GM21723 (cell line): ENCODE data around the gene LRRC58.
"Not testable (repeated sequence)": the region's sequence is repeated elsewhere in the genome, so short reads cannot be mapped to it uniquely, and the experiment has no call there.

Source experiments
- ATAC-seq: cut with Tn5 transposase; IDR thresholded peaks from one replicate; pipeline ENCODE4 v1.9.1; 2021; ENCODE audit warnings: mild to moderate bottlenecking, moderate library complexity; ENCODE audit not compliant: unreplicated experiment

LRRC58 gene

DNA sequence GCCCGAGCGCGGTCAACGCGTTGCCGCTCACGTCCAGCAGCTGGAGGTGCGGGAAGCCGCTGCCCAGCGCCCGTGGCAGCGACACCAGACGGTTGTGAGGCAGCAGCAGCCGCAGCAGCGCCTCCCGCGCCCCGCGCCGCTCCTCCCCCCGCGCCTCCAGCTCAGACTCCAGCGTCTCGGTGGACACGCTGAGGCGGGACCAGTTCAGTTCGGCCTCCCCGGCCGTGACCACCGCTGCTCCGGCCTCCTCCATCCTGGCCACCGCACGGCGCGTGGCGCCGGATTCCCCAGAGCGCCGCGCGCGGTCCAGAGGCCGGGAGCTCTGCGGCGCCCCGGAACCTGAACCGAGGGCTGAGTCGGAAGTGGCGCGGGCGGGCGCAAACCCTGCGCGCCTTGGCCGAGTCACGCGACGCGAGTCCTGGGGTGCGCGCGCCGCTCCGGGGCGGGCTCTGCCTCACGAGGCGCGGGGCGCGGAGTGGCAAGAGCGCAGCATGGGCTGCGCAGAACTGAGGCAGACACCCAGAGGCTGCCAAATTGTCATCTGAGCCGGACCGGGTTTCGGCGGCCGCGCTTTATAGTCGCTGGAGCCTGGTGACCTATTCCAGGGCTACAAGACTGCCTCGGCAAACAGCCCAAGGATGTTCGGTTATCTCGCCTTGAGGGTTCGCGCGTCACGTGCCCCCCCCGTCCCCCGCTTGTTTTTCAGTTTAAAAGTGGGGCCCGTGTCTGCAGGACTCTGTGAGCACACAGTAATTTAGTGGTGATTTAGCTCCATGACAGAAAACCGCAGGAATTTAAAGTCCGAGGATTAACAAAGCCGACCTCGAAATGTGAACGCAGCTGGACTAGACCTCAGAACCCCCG is at the start of gene LRRC58:
Gene LRRC58 (minus strand): TSS at position 364 of the 864 bp plus-strand sequence. CDS start 111 bp downstream, at position 253.
- ATAC-seq: peak; percentile 90

DNA sequence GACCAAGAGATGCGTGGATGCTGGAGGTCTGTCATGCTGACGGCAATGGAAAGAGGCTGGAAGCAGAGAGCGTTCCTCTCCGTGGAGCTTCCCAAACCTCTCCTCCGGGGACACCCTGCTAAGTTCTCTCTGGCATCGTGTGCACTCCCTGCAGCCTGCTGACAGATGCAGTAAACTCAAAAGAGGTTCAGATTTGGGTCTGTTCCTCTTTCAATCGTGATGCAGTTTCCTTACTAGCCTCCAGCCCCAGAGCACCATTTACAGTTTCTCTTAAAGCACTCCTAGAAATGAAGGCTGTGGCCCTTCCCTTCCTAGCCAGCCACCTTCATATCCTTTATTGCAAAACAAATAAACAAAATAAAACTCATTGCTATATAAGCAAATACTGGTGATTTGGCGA is 47.3 kb upstream of the LRRC58 start:
- ATAC-seq: no peak

DNA sequence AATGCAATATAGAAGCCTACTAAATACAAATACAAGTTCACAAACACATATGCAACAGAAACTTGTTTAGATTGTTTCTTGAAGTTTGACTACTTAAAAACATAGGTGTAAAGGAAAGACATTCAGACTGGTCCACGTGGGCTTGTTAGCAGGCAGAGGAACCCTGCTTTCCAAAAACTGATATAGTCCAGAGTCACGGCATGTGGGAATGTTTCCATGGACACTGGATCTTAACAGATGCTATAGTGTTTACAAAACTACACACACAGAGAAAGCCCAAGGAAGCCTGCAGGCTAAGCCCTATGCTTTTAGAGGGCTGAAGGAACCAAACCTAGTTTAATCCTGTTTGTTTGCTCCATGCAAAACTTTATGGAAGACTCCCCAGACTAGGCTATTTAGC is 45.2 kb upstream of the LRRC58 start:
- no peak for ATAC-seq

DNA sequence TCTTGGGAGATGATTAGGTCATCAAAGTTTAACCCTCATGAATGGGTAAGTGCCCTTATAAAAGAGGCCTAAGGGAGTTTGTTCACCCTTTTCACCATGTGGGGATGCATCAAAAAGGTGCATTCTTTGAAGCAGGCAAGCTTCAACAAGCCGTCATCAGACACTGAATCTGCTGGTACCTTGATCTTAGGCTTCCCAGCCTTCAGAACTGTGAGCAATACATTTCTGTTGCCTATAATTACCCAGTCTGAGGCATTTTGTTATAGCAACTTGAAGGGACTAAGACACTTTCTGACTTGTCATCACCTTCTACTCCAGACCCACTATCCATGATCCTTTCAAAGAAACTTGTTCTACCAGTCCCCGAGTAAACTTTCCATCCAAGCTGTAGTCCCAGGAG is 44.6 kb upstream of the LRRC58 start:
- ATAC-seq: no peak

DNA sequence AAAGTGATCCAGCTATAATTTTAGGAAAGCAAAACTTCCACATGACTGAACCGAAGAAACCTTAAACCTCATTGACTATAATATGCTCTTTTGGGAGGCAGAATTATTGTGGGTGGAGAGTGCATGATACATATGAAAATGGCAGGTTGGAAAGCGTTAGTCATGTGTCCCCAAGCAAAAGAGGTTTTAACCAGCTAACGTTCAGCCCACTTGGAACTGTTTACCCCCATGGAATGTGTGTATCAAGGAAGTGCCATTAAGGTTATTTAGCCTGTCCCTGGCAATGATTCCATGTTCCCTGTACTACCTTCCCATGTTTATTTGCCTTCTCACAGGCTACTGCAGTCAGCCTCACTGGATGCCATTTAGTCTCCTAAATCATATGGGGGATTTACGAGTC is 44.1 kb upstream of the LRRC58 start:
- no peak for ATAC-seq

DNA sequence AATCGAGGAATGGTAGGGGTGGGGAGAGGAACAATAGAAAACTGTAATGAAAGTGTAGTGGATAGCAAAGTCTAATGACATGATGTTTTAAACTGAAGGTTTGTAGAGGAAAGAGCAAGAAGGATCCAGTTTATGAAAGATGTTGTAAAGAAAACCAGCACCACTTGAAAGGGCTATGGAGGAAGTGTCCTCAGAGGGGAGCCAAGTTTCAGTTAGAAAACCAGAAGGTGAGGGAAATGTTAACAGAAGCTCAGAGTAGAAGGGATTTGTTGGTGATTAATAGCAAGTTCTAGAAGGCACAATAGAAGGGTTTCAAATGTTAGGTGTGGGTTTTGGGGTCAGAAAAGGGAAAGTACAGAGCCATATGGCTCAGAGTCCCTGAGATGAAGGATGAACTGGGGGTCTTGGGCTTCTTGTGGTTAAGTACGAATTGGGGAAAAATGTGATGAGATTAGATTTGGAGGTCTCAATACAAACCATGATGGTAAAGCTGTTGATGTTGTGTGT is 33.8 kb upstream of the LRRC58 start:
- no peak for ATAC-seq

DNA sequence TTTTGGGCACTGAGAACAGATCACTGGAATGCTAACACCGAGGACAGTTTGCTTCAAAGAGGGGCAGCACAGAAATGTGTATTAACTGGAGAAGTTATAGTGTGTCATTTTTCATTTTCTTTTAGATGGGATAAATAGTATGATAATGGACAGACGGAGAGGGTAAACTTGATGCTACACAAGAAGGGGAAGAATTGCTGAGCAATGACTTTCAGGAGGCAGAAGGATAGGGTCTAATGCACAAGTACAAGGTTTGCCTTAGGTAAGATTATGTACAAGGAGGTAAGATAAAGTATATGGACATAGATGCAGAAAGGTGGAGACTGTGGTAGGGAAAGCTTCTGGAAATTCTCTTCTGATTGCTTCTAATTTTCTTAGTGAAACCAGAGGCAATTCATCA is 32.3 kb upstream of the LRRC58 start:
- ATAC-seq: no peak

DNA sequence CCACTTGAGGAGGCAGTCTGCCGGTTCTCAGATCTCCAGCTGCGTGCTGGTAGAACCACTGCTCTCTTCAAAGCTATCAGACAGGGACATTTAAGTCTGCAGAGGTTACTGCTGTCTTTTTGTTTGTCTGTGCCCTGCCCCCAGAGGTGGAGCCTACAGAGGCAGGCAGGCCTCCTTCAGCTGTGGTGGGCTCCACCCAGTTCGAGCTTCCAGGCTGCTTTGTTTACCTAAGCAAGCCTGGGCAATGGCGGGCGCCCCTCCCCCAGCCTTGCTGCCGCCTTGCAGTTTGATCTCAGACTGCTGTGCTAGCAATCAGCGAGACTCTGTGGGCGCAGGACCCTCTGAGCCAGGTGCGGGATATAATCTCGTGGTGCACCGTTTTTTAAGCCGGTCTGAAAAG is 28.8 kb upstream of the LRRC58 start:
- ATAC-seq: not testable (repeated sequence)

DNA sequence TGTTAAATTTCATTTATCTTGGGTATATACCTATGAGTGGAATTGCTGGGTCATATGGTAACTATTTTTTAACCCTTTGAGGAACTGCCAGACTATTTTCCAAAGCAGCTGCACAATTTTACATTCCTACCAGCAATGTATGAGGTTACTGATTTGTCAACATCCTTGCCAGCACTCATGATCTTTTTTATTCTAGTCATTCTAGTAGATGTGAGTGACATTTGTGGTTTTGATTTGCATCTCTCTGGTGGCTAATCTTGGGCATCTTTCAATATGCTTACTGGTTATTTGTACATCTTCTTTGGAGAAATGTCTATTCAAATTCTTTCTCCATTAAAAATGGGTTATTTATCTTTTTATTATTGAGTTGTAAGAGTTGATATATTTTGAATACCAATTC is 21.3 kb upstream of the LRRC58 start:
- ATAC-seq: no peak

DNA sequence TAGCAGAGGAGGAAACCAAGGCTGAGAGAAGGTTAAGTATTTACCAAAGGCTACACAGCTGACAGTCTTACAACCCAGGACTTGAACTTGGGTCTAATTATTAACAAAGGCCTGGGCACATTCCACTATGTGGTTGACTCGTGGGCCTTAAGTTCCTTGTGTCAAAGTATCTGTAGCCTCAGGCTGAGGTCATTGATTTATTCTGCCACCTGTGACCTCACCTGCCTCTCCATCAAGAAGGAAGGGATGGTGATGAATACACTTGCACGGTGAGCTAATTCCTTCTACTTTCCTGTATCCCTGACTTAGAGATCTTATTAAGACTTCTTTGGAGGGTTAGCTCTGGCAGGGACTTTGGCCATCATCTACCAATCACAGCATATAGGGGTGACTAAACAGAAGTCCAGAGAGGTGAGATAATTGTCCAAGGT is 19.9 kb upstream of the LRRC58 start:
- ATAC-seq: no peak

DNA sequence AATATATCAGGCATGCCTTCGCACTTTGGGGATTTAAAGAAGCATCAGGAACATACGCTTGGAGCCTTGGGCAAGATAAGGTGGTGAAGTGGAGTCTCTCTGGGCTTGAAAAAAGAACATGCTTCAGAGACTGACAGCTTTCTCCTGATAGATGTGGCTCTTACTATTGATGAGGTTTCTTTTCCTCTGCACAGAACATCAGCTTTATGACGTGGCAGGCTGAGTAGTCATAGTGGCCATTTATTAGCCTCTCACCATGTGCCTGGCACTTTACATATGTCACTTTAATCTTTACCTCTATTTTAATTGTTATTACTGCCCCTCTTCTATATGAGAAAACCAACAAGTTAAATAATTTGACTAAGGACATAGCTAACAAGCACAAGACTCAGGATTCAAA is 19.0 kb upstream of the LRRC58 start:
- ATAC-seq: no peak

DNA sequence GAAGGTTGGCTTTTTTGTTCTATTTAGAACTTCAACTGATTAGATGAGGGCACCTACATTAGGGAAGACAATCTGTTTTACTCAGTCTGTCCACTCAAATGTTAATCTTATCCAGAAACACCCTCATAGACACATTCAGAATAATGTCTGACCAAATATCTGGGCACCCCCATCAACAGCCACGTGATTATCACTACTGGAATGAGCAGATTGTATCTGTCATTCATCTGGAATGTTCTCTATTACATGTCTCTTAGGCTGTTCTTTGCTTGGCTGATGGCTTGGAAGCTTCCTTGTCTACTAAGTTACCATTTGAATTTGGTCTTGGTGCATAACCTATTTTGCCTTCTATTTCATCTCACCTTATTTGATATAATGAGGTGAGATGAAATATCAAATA is 15.7 kb upstream of the LRRC58 start:
- no peak for ATAC-seq

DNA sequence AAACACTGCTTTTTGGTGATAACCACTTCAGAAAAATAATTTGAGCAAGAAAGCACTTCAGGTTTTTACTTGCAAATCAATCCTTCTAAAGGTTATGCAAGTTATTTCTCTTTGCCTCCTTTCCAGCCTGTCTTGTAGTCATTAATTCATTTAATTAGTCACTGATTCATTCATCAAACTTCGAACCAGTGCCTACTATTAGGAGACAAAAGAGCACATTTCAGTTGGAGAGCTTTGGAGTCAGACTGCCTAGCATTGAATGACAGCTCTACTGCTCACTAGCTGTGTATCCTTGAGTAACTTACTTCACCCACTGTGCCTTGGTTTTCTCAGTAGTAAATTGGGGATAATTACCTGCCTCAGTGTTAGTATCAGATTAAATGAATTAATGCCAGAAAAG is 14.9 kb upstream of the LRRC58 start:
- ATAC-seq: no peak

DNA sequence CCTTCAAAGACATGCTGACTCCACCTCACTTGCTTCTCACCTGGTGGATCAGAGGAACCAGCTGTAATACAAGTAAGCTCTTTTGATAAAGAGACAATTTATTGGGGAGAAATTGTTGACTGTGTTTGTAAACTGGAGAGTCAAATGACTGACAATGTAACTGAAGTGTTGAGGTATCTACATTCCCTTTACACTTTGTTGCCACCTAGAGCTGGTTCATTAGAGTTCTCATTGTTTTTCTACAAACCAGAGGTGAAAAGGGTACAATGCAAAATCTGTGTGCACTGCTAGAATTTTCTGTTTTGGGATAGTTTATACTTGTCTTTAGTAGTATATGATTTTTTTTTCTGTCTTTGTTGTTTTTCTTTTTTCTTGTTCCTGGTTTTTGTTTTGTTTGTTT is 8.7 kb upstream of the LRRC58 start:
- ATAC-seq: no peak

DNA sequence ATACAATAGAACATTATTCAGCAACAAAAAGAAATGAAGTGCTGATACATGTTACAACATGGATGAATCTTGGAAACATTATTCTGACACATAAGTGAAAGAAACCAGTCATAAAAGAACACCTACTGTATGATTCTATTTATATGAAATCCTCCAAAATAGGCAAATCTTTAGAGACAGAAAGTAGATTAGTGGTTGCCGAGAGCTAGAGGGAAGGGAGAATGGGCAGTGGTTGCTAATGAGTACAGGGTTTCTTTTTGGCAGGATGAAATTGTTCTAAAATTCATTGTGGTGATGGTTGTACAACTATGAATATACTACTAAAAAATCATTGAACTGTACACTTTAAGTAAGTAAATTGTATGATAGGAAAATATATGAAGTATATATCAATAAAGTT is 6.3 kb upstream of the LRRC58 start:
- no peak for ATAC-seq

DNA sequence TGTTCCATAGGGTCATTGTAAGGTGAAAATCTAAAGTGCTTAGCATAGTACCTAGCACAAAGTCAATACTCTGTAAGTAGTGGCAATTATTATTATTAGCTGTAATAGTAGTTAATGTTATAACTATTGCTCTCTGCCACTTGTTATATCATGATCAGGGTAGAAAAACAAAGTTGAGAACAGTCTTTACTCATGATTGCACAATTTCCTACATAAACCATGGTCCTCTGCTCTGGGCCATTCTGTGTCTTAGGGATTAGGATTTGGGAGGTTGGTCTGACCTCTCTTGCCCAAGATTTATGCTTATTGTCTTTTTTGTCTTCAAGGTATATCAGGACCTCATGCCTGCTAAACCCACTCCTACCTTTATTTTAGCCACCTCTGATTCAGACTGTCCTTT is 4.3 kb upstream of the LRRC58 start:
- ATAC-seq: no peak

DNA sequence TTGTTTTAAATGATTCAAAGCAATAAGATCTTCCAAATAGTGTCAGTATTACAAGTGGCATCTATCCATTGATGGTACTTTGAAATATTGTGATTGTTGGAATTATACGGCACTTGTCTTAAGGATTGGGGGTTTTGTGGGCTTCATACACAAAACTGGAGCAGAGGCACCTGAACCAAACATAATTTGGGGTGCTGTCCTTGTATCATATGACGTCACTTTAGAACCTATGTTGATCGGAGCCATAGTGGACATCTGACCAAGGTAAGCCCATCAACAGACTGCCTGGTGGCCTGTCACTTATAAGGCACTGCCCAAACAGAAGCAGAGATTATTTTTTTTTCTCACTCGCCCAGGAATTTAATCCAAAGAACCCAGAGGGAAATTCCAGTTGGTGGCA is 2.9 kb upstream of the LRRC58 start:
- no peak for ATAC-seq

DNA sequence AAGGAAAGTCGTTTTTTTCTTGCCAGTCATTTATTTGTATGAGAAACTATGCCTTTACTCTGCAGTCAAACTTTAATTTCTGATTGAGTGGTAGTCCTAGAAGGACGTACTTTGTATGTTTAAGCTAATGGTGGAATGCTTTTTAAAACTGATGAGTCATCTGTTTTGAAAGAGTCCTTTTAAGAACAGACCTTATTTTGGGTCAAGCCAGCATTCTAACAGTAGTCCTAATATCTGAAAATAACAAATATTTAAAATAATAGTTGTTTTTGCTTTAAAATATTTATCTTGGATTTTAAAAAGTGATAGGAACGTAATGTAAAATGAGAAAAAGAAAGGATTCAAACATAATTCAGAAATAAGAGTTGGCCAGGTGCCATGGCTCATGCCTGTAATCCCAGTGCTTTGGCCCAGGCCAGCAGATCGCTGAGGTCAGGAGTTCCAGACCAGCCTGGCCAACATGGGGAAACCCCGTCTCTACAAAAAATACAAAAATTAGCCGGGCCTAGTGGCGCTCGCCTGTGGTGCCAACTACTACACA is 1.3 kb upstream of the LRRC58 start:
- no peak for ATAC-seq

DNA sequence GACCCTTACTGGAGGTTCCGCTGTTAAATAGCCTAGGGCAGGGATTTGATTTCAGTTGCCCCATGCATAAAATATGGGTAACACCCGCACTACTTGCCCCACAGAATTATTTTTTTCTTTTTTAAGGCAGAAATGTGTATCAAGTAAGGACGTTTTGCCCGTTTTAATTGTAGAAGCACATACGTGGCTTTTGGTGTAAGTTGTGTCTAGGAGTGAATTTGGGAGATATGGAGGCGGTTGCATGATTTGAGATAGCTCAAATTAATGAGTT is 636 bp upstream of the LRRC58 start:
- ATAC-seq: no peak

DNA sequence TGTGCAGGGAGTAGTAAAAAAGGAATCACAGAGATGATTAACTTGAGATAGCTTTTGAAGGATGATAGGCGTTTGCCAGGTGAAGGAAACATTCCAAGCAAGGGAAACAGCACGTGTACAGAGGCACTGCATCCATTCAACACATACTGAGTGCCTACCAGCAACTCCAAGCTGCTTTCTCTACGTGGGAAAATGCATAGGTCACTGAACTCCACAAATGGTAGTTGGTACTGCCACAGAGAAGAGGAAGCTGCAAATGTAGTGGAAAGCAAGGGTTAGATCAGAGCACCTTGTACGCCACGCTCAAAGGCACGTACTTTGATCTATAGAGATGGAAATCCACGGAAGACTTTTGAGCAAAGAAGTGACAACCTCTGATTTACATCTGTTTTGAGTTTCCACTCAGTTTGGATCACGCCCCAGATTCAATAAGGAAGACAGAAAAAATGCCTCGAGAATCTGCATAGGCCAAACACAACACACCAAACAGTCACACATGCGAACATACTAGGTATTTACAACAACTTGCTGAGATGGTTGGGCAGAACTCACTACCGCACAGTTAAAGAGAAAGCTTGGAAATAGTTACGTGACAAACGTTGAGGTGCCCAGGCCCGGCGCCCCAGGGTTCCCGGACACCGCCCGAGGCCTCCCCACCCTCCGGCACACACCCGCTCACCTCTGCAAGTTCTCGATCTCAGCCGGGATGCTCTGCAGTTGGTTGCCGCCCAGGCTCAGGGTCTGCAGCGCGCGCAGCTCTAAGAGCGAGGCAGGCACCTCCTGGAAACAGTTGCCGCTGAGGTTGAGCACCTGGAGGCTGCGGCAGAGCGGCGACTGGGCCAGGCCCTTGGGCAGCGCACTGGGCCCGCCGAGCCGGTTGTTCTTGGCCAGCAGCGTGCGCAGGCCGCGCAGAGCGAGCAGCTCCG is 826 bp downstream of the LRRC58 start:
- ATAC-seq: peak; percentile 46

DNA sequence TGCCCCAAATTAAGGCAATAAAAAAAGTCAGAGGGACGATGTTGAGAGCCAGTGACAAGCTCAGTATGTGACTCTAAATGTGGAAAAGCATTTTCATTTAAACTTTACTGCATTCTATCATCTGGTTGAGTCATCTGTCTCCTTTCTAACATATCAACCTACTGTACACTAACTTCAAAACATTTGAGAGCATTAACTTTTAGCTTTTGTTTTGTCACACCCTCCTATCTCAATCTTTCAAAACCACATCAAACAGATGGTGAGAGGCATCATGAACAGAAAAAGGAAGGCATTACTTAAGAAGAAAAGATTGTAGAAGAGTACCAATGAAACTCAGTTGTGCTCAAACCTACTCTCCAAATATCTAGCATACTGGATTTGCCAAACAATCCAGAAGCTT is 4.8 kb downstream of the LRRC58 start:
- no peak for ATAC-seq
